GM23248 (cell line): ENCODE results near the gene THSD4.

Experiments used
- EZH2 ChIP-seq: fragments of 200-600 bp; sonication (generic); IDR thresholded peaks from 2 replicates; pipeline ENCODE4 v1.6.1; 2018; ENCODE audit warnings: antibody characterized with exemption, mild to moderate bottlenecking; ENCODE audit not compliant: insufficient read depth, poor library complexity, severe bottlenecking
- EZH2phosphoT487 ChIP-seq: fragments of 200-600 bp; sonication (generic); IDR thresholded peaks from 2 replicates; pipeline ENCODE4 v1.6.1; 2018; ENCODE audit warnings: antibody characterized with exemption, moderate library complexity, mild to moderate bottlenecking, low read depth; ENCODE audit not compliant: insufficient read depth

- TF ChIP-seq EZH2 (no peak), EZH2phosphoT487 (no peak)
Measured at GRCh38 chr15:71230303-71230702, 115.0 kb downstream of the THSD4 start.
